Left lung (tissue), 10 donors: ENCODE measurements around the gene NR2E1. TPM values are rescaled to one million over a fixed set of nuclear protein-coding genes. Genes with fewer than 3 reads are reported as not detected.

Source experiments
- ATAC-seq: fragments of 200-7000 bp; cut with Tn5 transposase; one replicate; pipeline ENCODE4 v1.9.1; 2020; ENCODE audit warnings: moderate library complexity
- DNase-seq, 4 donors: peaks; one replicate each; pipeline ENCODE4 v3.0.0-alpha.2; 2013 to 2020
- H3K27ac ChIP-seq, 2 donors: fragments of 200-600 bp; sonication (generic) in 1 of 2; one replicate each; pipeline versions ENCODE4 v1.5.0 to v1.8.0; 2020 to 2021
- H3K27me3 ChIP-seq, 2 donors: fragments of 200-600 bp; sonication (generic) in 1 of 2; one replicate each; pipeline versions ENCODE4 v1.5.0 to v1.8.0; 2020 to 2021
- H3K36me3 ChIP-seq, 2 donors: fragments of 200-600 bp; sonication (generic) in 1 of 2; one replicate each; pipeline versions ENCODE4 v1.5.0 to v1.8.0; 2020 to 2021
- H3K4me1 ChIP-seq, 2 donors: fragments of 200-600 bp; one replicate each; pipeline ENCODE4 v1.8.0; 2021
- H3K4me3 ChIP-seq, 2 donors: fragments of 200-600 bp; sonication (generic) in 1 of 2; one replicate each; pipeline versions ENCODE4 v1.5.0 to v1.8.0; 2020 to 2021; ENCODE audit warnings: mild to moderate bottlenecking in 1 of 2
- H3K9me3 ChIP-seq, 2 donors: fragments of 200-600 bp; sonication (generic) in 1 of 2; one replicate each; pipeline versions ENCODE4 v1.5.0 to v1.8.0; 2020 to 2021
- CTCF ChIP-seq, 2 donors: fragments of 200-600 bp; sonication (generic) in 1 of 2; IDR thresholded peaks; one replicate each; pipeline versions ENCODE4 v1.5.0 to v1.8.0; 2021; ENCODE audit warnings: antibody characterized with exemption in 2 of 2
- intact Hi-C, 2 donors: fragments of 100-400 bp; cut with DNase I; formaldehyde crosslinking; loops; one replicate each; pipeline versions ENCODE4 v1.11.2 to v1.14.2; 2022
- polyA plus RNA-seq, 6 donors: library from polyadenylated mRNA; unstranded; fragments of 120-200 nt; gene quantifications; one replicate each; pipeline ENCODE4 v1.2.1, GENCODE V29; 2013; ENCODE audit not compliant: insufficient read length in 6 of 6
- total RNA-seq, 2 donors: library from RNA; stranded (reverse); fragmentation: NEBNext Ultra II Directional; extraction: Animal tissue kit (Norgen Biotek cat#: 25700); gene quantifications; one replicate each; pipeline ENCODE4 v1.2.1, GENCODE V29; 2021
- donor health status: DM: no; HTN: yes; CAD: no.
- donor health status: DM: no; HTN: no; CAD: no.

The NR2E1 gene
- total and polyA plus RNA-seq, 8 donors: 0.06 to 0.07 TPM; not detected in 6

DNA sequence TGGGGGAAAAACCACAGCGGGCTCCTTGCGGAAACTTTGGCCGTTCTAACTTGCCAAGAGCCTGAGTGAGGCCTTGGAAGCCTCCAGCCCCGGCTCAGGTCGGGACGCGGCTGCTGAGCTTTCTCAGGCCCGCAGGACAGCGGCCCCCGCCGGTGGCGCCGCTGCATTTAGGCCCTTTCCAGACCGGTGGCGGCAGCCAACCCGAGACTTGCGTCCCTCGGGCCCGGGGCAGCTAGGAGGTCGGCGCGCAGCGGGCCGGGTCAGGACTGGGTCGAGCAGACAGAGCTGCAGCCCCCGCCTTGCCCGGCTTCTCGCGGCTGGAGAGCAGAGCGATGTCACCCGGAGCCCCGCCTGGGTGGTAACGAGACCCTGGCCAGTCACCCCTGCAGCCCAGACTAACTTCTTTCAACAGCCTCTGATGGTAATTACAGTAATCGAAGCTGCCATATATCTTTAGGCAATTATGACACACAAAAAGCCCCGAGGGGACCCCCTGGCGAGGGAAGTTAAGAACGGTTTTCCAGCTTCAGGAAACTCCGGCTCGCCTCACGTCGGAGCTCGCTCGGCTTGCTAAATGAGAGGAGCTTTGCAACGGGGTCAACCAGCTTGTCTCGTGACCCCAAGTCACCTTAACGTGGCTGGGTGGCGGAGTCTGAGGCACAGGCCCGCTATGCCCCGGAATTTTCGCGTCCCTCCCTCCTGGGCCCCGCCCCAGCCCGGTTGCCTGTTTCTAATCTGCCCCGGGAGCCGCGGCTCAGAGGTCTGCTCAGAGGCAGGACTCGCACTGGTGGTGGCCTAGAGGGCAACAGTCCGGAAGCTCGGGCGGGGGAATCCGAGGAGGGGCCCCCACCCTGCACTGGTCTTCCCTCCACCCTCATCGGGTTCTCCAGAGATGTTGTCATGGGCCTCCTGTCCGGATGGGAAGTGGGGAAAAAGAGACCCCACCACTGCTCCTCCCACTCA lies 3.0 kb downstream of the NR2E1 start:
- no peaks in the 10 kb centered on the region for H3K36me3 ChIP-seq
- H3K27me3 ChIP-seq: peaks cover 100% of the 10 kb centered on the region in 2 donors
- no peaks in the 10 kb centered on the region for H3K9me3 ChIP-seq
- H3K4me1 ChIP-seq: peaks cover 16 to 55% of the 10 kb centered on the region in 2 donors
- peak overlapping the region in 1 of 2 donors; percentile 15 for H3K4me3 ChIP-seq
- peak; percentile 81 for ATAC-seq
- no peak for TF ChIP-seq CTCF (IDR thresholded peaks at IDR 0.05)
- H3K27ac ChIP-seq: no peak overlapping the region
- intact Hi-C loops: no loop called here
- DNase-seq: peak in 2 of 4 donors; percentile 47 to 89

DNA sequence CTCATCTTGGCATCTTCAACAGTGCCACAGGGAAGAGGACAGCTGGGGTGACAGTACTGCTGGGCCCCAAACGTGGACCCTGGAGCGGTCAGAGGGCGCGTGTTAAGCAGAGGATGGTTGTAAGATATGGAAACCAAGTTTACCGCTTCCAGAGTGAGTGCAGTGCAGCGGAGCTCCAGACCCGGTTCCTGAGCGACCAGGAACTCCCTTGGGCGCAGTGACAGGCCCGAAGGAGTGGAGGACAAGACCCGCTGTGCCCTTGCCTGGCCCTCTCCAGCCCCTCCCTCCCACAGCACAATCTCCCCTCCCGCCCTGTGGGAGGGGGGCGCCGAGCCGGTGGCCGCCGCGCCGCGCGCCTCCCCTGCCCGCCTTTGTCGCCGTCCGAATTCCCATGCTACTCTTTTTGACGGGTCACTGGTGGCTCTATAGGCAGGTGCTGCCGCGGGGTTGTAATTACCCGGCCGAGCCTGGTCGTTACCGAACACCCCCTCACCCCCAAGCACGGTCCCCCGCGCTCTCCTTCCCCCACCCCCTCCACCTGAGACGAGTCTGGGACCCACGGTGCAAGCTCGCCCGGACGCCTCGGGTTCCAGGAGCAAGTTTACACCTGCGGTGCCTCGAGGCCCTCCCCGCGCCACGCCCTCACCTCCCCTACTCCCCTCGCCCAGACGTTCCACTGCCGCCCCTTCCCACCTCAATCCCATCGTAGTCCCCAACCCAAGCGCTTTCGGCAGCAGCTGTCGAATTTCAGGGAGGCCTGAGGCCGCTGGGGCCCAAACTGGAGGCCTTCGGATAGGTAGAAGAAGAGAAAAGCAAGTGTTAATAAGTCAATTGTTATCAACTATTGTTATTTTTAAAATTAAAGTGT lies 3.9 kb downstream of the NR2E1 start:
- Histone ChIP-seq H3K27ac (no peak overlapping the region), H3K4me3 (no peak overlapping the region), H3K4me1 (peaks cover 15 to 50% of the 10 kb centered on the region in 2 donors), H3K36me3 (no peaks in the 10 kb centered on the region), H3K9me3 (no peaks in the 10 kb centered on the region), H3K27me3 (peaks cover 100% of the 10 kb centered on the region in 2 donors)
- intact Hi-C loops: no loop called here
- no peak for TF ChIP-seq CTCF (IDR thresholded peaks at IDR 0.05)
- peak; percentile 19 for ATAC-seq
- no peak for DNase-seq

DNA sequence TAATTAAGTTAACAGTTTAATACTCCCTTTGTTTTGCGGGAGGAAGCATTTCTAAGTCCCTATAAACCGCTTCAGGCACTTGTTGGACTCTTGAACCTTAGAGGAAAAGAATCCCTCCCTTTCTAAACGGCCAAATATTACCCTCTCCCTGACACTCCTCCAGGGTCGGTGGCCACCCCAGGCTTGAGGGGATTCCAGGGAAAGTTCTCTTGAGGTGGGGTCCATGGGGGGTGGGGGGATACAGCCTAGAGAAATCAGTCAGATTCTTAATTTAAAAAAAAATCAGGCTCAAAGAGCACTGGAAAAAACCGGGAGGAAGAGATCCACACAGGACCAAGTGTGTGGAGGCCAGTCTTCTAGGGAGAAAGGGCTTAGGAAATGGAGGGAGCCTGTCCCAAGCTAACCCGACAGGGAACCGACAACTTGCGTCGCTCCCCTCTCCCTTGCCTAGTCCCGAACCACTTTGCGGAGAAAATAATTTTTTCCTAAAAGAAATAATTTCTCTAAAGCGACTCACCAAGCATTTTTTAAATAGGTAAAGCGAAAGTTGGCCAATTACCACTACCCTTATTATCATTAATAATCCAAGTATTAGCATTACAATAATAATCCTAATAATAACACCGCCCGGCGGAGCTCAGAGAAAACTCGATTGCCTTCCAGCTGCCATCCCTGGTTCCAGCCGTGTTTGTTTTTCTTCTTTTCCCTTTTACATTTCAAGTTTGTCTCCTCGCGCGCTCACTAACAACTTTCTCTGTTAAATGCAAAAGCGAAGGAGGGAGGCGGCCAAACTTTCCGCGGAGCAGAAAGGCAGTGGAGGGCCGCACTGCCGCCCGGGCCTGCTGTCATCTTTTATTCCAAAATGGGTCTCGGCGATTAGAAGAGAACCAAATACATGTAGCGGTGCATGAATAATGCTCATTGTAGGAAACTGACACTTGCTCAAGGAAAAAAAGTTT lies 4.8 kb downstream of the NR2E1 start:
- H3K36me3 ChIP-seq: no peaks in the 10 kb centered on the region
- DNase-seq (no peak), ATAC-seq (no peak)
- H3K27ac ChIP-seq: no peak overlapping the region
- peaks cover 13 to 49% of the 10 kb centered on the region in 2 donors for H3K4me1 ChIP-seq
- no peaks in the 10 kb centered on the region for H3K9me3 ChIP-seq
- H3K4me3 ChIP-seq: no peak overlapping the region
- intact Hi-C loops: no loop called here
- peaks cover 100% of the 10 kb centered on the region in 2 donors for H3K27me3 ChIP-seq
- TF ChIP-seq CTCF (IDR thresholded peaks at IDR 0.05): no peak

DNA sequence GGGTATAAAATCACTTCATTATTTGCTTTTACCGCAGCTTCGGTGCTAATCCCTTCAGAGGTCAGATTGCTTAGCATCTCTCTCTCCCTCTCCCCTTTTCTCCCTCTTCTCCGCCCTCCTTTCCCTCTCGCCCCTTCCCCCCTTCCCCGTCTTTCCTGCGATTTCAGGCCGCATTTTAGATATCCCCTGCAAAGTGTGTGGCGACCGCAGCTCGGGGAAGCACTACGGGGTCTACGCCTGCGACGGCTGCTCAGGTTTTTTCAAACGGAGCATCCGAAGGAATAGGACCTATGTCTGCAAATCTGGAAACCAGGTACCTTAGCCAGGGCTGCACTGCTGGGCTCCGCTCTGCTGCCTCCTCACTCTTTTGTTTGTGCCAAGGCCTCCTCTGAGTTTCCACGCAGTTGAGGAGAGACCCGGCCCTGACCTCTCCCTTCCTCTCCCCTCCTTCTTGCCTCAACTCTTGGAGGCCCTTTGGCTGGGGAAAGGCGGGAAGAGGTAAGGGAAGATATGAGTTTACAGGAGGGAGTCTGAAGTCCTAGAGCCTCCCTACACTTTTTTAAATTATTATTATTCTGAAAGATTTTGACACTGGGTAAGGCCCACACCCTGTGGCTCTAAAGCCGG lies 5.6 kb downstream of the NR2E1 start:
- intact Hi-C loops: no loop called here
- Histone ChIP-seq H3K27me3 (peaks cover 100% of the 10 kb centered on the region in 2 donors), H3K9me3 (no peaks in the 10 kb centered on the region), H3K4me3 (no peak overlapping the region), H3K4me1 (peaks cover 9 to 49% of the 10 kb centered on the region in 2 donors), H3K27ac (no peak overlapping the region), H3K36me3 (no peaks in the 10 kb centered on the region)
- ATAC-seq: no peak
- no peak for TF ChIP-seq CTCF (IDR thresholded peaks at IDR 0.05)
- DNase-seq: no peak
